Activated CD4-positive, alpha-beta T cell treated with anti-CD3 and anti-CD28 coated beads for 24 hours (primary cell): Measurements from ENCODE around the gene GLT8D1.

Experiments
- DNase-seq, 2 donors: peaks; one replicate each; pipeline ENCODE4 v3.0.0-alpha.2; 2020; ENCODE audit warnings: low read depth in 2 of 2

Gene GLT8D1

DNA sequence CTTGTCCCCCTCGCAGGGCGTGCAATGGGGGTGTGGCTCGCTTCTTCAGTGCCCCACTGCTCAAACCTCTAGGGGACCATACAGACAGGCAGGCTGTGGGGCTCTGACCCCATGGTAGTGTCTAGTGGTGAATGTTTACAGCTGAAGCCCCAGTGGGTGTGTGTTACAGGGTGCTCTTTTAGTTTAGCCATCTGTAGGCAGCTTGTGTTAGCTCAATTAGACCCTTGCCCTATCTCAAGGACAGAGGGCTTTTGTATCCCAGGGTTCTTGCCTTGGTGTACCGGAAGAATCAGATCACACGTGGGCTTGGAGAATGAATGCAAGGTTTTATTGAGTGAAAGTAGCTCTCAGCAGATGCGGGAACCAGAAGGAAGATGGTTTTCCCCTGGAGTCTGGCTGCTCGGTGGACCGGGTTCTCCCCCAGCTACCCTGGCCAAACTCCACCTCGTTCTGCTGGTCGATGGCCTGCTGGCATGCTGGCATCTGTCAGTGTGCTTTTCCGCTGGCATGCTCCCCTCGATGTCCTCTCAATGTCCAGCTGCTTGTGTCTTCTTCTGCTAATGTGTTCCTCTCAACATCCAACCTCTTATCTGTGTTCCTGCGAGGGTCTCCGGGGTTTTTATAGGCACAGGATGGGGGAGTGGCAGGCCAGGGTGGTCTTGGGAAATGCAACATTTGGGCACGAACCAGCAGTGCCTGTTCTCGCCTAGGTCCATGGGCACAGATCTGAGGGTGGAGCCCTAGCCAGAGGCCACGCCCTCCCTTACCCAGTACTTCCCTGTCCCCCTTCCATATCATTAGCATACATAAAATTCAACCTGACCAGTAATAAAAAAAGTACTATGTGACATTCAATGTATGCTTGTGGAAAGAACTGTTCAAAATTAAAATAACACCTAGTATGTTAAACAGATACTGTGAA is 7.0 kb upstream of the GLT8D1 start:
- DNase-seq, result no peak

- no peak for DNase-seq
Observed at GRCh38 chr3:52710512-52710911, 4.9 kb upstream of the GLT8D1 start.

- DNase-seq, result no peak
Observed at GRCh38 chr3:52707585-52707984, 2.0 kb upstream of the GLT8D1 start.

- no peak for DNase-seq
Observed at GRCh38 chr3:52705438-52705687, 228 bp downstream of the GLT8D1 start.

DNA sequence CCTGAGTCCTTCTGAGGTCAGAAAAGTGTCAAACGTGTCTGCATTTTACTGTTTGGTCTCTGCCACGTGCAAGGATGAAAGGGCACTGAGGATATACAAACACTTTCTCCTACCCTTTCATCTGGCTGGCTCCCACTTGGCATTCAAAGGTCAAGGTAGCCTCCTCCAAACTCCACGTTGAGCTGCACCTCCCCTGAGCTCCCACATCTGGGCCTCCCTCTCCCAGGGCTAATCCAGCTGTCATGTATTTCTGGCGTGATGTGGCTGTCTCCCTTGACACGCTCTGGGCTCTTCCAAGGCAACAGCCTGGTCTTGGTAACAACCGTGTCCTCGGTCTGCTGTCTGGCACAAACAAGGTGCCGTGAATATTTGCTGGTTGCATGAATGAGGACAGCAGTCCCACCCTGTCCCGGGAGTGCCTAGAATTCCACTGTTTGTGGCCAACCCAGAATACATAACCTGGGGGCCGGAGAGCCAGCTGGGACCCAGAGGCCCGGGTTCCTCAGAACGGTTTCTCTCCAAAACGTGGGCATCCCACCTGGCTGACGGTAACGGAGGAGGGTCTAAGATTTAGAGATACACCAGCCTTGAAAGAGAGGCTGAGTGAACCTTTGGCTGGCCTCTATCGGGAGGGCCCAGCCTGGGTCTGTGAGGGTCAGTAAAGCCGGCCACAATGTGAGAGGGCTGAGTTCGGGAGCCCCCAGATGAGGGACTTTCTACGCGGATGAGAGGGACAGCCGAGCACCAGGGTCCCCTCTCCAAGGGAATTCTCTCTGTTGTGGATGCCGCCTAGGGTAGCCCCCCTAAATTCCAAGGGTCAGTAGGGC is 767 bp downstream of the GLT8D1 start:
- no peak for DNase-seq

- no peak for DNase-seq
Observed at GRCh38 chr3:52703341-52703740, 2.2 kb downstream of the GLT8D1 start.

DNA sequence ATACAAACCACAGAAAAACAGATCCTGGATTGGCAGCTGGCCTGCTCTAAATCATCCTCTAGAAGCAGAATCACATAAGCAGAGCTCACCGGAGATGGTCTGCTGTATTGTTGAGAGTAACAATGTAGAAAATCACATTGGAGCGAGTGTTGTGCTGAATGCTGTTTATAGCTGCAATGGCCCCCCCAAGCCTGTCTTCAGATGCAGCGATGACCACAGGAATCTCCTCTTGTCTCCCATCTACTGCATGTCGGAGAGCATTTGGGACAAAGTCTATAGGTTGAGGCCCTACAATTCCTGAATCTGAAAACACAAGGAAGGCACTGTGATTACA is 8.0 kb downstream of the GLT8D1 start:
- DNase-seq, result no peak

DNA sequence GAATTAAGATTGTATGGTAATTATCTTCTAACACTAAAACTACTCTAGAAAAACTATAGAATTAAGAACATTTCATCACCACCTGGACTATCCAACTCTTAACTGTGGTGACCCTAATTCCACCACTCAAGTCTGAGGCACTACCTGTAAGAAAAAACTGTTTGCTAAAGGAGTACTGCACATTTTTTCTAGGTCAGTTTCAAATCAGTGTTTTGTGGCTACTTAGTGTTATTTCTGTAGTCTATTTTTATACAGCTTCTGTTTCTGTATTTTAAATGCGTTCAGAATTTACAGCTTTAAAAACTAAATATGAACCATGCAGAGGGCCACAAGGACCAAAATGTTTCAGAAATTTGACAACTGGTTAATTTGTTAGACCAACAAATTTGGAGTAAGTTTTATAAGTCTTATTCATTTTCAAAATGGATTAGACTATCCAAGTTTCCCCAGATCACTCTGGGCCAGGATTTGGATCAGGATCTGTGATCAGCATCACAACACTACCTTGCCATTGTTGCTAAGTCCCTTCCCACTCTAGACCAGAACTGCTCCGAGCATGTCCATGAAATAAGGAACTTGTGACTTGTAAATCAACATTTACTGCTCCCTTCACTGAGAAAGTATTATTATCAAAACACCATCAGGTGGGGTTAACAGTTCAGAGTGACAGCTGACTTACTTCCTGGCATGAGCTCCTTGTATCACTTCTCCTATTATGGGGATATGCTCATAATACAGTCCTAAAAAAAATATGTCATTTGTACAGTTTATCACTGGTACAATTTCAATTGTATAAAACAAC is 8.6 kb downstream of the GLT8D1 start:
- DNase-seq, result no peak

DNA sequence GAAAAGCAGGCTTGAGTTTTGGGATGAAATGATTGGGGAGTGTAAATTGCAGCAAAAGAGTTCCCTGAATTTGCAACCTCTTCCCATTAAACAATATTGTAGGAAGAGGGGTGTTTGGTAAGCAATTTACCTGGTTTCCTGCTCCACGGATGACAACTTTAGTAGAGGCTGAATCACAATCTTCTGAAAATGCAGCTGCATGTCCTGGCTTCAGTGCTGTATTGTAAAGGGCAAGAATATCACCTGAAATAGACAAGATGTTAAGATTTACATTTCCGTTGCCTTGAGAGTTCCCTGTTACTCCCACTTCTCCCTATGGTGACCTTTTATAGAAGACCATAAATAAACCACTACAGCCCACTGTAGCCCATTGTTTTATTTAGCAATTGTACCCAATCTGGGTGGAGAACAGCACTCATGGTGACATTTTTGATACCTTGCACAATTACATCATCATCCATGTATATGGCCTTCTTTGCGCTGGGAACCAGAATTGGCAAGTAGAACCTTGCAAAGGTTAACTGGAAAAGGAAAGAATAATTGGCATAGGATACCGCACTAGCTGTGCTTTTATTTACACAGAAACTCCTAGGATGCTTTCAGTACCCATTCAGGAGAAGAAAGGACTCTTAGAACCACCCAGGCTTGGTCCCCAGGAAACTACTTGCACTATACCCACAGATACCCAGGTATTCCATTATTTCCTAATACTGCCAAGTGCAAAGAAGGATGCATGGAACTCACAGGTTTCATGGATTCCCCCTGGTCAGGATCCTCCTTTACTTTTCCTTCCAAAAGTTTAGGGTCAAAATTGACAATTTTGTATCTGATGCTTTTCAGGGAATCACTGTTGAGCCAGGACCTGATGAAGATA is 9.6 kb downstream of the GLT8D1 start:
- no peak for DNase-seq

DNA sequence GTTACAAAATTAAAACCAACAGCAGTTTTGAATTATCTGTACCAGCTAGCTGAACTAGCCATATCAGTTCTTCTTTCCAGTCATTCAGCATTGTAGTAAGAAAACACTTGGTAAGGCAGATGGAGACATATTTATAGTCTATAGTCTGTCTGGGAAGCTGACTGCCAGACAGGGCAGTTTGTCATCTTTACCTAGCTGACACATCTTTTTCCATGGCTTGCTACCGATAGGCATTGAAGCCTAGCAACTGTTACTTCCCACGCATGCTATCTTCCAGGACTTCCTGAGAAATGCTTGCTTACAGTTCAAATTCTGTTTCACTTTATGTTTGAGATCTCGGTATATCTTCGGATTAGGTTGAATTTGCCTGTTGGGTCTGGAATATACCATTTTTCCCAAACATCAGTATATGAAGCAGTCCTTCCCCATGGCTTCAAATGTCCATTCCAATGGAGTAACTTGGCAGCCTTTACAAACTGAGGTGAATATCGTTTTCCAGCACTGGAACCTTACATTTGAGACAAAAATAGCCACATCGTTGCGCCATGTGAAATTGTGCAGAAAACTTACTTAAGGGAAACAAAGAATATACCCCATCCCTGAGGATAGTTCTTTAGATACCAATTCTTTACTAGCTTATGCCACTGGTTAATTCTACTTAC is 10.9 kb downstream of the GLT8D1 start:
- DNase-seq, result no peak

DNA sequence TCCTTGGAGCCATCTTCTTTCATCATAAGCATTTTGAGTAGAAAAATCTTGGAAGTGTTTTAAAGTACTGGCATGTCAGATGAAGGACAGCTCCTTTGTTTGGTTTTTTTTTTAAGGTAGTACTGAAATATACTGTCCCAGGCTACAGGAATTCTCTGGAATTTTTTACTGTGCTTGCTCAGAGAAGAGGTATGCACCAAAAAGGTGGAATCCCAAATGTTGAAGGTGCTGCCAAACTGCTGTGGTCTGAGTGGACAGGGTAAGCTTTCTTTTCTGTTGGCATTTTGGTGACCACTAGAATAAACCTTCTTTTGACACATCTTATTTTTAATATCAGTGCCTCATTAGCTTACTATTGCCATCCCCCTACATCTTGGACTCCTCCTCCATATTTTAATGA is 12.5 kb downstream of the GLT8D1 start:
- DNase-seq, result no peak

GRCh38 chr3:52690560-52690959 is 15.0 kb downstream of the GLT8D1 start:
- DNase-seq, result no peak

GRCh38 chr3:52689151-52689550 is 16.4 kb downstream of the GLT8D1 start:
- no peak for DNase-seq

DNA sequence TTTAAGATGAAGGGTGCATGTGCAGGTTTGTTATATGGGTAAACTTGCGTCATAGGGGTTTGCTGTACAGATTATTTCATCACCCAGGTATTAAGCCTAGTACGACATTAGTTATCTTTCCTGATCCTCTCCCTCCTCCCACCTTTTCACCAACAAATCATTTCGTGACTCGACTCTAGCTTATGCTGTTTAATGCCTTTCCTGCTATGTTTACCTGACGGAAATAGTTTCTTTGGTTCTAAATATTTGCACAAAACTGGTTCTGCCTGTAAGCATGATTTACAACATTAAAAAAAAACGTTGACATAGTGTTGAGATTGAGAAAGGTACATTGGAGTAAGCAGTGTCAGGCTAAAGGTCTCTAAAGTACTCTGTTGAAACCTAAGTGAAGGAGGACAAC is 17.3 kb downstream of the GLT8D1 start:
- no peak for DNase-seq

- DNase-seq, result peak; percentile 82 to 87
Observed at GRCh38 chr3:52685709-52686691, 19.6 kb downstream of the GLT8D1 start, which contains the start of the genes GNL3 and PBRM1. GNL3 (plus strand) TSS chr3:52686032; CDS start chr3:52686093, 61 bp downstream. PBRM1 (minus strand) TSS chr3:52685913.

DNA sequence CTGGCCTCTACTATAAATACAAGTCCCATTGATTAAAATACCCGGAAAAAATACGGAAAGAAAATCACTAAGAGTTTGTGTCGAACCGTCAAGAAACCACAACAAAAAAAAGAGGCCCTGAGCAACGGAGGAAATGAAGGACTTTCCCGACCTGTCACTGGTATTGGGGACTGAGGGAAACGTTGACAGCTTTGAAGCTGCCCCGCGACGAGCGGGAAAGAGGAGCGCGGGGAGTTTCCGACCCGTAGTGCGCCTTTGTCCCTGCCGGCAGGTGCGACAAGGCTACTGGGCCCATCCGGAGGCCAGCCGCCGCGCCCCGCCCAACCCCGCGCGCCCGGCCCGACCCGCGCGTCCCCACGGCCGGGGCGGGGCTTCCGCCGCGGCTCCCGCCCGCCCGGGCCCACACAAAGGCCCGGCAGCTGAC is 20.3 kb downstream of the GLT8D1 start:
- DNase-seq, result peak; percentile 61 to 77

GRCh38 chr3:52684184-52684583 is 21.4 kb downstream of the GLT8D1 start:
- no peak for DNase-seq

GRCh38 chr3:52683611-52684010 is 22.0 kb downstream of the GLT8D1 start:
- DNase-seq, result no peak

GRCh38 chr3:52682016-52682415 is 23.6 kb downstream of the GLT8D1 start:
- DNase-seq, result peak in 1 of 2 donors; percentile 15
